Mucosa of stomach (tissue), 1 donor: ENCODE results near the gene ZNF90.
"Not testable (repeated sequence)": the region's sequence is repeated elsewhere in the genome, so short reads cannot be mapped to it uniquely, and the experiment has no call there.

Source experiments
- H3K27me3 ChIP-seq: one replicate; pipeline ENCODE4 v1.7.0; 2013; ENCODE audit warnings: mild to moderate bottlenecking, low read length; ENCODE audit not compliant: control insufficient read depth, insufficient read depth
- H3K36me3 ChIP-seq: one replicate; pipeline ENCODE4 v1.7.0; 2013; ENCODE audit warnings: low read length; ENCODE audit not compliant: control insufficient read depth, insufficient read depth
- H3K4me1 ChIP-seq: one replicate; pipeline ENCODE4 v1.7.0; 2013; ENCODE audit warnings: mild to moderate bottlenecking, low read length; ENCODE audit not compliant: control insufficient read depth, insufficient read depth
- H3K4me3 ChIP-seq: one replicate; pipeline ENCODE4 v1.7.0; 2013; ENCODE audit warnings: low read length
- H3K9ac ChIP-seq: one replicate; pipeline ENCODE4 v1.7.0; 2013; ENCODE audit warnings: mild to moderate bottlenecking, low read length, moderate library complexity
- H3K9me3 ChIP-seq: one replicate; pipeline ENCODE4 v1.7.0; 2013; ENCODE audit warnings: mild to moderate bottlenecking, low read length, moderate library complexity; ENCODE audit not compliant: control insufficient read depth
- donor health status: Pancreatic carcinoma.

Gene ZNF90

DNA sequence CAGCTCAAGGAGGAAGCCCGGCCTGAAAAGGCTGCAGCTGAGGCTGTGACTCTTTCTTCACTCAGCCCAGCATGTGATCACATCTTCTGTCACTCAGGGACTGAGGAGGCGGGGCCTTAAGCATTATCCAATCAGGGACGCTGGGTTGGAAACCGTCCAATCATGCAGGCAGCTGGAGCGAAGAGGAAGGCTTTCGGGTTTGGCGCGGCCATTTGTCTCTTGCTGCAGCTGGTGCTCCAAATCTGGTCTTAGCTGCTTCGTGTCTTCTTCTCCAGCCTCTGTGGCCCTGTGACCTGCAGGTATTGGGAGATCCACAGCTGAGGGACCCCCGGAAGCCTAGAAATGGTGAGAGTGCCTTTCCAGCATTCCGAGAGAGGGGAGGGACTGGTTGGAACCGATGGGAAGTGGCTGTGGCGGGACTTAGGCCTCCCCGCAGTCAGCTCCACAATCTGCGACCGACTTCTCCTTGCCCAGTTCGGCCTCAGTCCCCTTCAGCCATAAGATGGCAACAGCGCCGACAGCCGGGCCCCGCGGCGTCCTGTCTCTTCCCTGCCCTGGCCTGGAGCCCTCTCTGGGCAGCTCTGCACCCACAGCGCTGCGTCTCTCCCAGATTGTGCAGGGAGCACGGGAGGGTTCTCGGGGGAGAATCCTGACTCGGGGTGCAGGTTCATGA lies at the start of gene ZNF90:
Gene ZNF90, plus strand, starts transcription at position 210 of the 673 bp plus-strand sequence. Its CDS starts 133 bp downstream, at position 343.
- peak within 1 kb of the TSS; percentile 62 for H3K9ac ChIP-seq
- no peaks in the 10 kb centered on the region for H3K4me1 ChIP-seq
- peak within 1 kb of the TSS; percentile 83 for H3K4me3 ChIP-seq
- H3K27me3 ChIP-seq = no peaks in the 10 kb centered on the region
- H3K9me3 ChIP-seq = no peaks in the 10 kb centered on the region
- H3K36me3 ChIP-seq = no peaks in the 10 kb centered on the region

DNA sequence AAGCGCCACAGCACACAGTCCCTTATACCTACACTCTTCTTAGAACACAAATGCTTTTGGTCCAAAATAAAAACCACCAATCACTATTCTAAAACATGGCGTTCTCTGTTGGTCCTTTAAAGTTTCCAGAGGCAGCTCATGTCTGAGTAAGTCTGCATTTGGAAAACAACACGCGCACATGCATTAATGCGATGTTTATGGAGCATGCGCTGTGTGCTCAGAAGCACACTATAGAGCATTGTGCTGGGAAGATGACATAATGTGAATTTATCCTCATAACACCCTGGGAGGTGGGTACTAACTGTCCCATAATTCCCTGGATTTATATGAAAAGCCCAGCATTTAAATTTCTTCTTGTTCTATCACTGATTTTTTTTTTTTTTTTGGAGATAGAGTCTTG lies 49.2 kb upstream of the ZNF90 start:
- Histone ChIP-seq H3K4me1 (no peaks in the 10 kb centered on the region), H3K9me3 (no peaks in the 10 kb centered on the region), H3K9ac (no peak overlapping the region), H3K4me3 (no peak overlapping the region), H3K27me3 (no peaks in the 10 kb centered on the region), H3K36me3 (no peaks in the 10 kb centered on the region)

DNA sequence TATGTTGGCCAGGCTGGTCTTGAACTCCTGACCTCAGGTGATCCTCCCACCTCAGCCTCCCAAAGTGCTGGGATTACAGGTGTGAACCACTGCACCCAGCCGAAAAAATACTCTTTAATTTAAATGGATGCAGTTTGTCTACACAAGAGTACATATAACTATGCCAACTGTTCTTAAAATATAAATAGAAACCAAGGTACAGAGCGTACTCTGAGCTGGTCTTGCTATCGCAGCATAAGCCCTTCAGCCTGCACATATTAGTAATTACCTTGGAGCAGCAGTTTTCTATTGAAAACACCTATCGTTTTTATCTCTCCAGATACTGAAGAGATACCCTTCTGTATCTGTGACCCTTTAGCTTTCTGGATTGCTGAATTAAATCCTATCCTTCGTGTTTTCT lies 41.9 kb upstream of the ZNF90 start:
- Histone ChIP-seq H3K9ac (no peak overlapping the region), H3K27me3 (no peaks in the 10 kb centered on the region), H3K4me1 (no peaks in the 10 kb centered on the region), H3K9me3 (no peaks in the 10 kb centered on the region), H3K36me3 (no peaks in the 10 kb centered on the region), H3K4me3 (no peak overlapping the region)

DNA sequence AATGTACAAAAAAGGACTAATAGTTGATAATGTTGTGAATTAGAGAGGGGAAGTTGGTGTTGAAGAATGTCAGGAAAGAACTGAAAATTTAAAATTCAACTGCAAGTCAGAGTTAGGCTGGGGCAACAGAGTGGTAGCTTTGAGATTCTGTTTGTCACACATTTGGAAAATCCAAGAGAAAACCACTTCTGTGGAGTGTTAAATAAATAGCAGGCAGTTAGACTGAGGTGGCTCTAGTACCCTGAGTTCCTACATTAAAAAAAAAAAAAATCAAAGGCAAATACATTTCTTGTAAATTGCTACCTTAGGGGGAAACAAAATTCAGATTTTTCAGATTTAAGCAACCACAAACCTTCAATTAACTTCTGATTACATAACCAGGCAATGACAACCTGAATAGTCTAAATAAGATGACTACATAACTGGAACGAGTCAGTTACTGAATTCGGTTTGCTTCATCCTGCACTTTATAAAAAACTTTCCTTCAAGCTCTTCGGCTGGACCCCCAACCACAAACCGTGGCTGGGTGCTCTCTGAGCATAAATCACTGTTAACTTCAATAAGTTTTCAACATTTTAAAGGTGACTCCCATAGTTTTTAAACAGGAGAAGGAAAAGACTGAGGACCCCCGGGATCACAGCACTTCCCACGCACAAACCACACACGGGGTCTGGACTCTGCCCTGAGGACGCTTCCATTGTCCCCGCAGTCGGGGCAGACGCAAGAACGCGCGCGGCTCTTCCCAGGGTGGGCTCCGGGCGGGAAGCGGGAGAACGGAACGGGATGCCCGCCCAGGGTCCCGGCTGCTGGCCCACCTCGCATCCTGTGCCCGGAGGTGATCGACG lies 39.2 kb upstream of the ZNF90 start:
- H3K27me3 ChIP-seq = no peaks in the 10 kb centered on the region
- peak overlapping the region; percentile 79 for H3K9ac ChIP-seq
- H3K4me3 ChIP-seq = peak overlapping the region; percentile 84
- no peaks in the 10 kb centered on the region for H3K9me3 ChIP-seq
- no peaks in the 10 kb centered on the region for H3K4me1 ChIP-seq
- H3K36me3 ChIP-seq = no peaks in the 10 kb centered on the region

DNA sequence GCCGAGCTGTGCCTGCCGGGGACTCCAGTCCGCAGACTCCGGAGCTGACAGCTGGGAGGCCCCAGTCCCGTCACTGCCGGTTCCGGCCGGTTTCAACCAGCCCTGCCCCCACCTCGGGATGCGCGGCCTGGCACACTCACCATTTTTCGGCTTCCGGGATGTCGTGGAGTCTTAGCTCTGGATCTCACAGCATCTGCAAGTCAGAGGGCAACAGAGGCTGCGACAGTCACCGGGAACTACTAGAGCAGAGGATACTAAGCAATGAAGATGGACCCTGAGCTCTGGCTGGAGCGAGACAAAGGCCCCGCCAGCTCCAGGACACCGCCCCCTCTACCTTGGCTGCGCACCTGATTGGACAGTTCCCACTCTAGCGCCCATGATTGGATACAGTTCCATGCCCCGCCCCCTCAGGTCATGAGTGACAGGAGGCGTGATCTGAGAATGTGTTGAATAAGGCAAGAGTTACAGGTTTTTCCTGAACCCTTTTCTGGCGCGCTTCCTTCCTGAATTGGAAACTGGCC lies 38.5 kb upstream of the ZNF90 start, which contains the start of gene ZNF682:
Gene ZNF682, minus strand, starts transcription at position 303 of the 521 bp plus-strand sequence. Its CDS starts 160 bp downstream, at position 143.
- Histone ChIP-seq H3K9ac (peak within 1 kb of the TSS; percentile 79), H3K36me3 (no peaks in the 10 kb centered on the region), H3K4me3 (peak within 1 kb of the TSS; percentile 84), H3K9me3 (no peaks in the 10 kb centered on the region), H3K27me3 (no peaks in the 10 kb centered on the region), H3K4me1 (no peaks in the 10 kb centered on the region)

DNA sequence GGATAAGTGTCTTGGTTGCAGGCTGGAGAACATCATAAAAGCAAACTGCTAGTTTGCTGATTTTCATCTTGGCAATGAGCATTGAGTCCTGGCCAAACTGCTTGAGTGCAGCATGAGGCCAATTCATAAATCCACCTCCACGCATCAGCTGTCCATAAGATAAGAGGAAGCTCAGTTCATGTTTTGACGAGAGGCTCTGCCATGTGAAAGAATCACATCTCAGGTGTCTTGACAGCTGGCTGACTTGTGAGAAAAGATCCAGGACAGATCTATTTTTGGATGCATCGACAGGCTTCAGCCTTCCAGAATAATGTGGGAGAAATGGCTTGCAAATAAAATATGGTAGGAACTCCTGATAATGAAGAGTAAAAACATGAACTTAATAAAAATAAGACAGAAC lies 33.1 kb upstream of the ZNF90 start:
- H3K27me3 ChIP-seq = no peaks in the 10 kb centered on the region
- H3K36me3 ChIP-seq = no peaks in the 10 kb centered on the region
- H3K9ac ChIP-seq = no peak overlapping the region
- H3K4me1 ChIP-seq = no peaks in the 10 kb centered on the region
- no peaks in the 10 kb centered on the region for H3K9me3 ChIP-seq
- no peak overlapping the region for H3K4me3 ChIP-seq

DNA sequence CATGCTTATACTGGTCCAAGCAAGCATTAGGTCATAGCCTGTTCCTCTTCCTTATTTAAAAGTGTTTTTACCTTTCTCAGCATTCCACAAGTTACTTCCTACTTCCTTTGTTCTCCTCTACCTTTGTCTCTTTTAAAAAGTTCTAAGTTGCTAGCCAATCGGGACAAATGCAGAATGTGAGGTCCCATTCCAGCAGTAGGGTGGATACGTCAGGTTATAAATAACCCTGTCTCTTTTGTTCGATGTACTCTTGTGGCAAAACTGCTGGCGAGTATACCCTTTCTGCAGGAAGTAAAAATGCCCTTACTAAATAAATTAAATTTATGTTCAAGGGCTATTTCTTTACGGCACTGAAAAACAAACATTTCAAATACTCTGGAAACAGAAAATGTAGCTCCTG lies 32.1 kb upstream of the ZNF90 start:
- not testable (repeated sequence) for H3K4me1 ChIP-seq, H3K9me3 ChIP-seq, H3K9ac ChIP-seq, H3K27me3 ChIP-seq, H3K36me3 ChIP-seq, H3K4me3 ChIP-seq

DNA sequence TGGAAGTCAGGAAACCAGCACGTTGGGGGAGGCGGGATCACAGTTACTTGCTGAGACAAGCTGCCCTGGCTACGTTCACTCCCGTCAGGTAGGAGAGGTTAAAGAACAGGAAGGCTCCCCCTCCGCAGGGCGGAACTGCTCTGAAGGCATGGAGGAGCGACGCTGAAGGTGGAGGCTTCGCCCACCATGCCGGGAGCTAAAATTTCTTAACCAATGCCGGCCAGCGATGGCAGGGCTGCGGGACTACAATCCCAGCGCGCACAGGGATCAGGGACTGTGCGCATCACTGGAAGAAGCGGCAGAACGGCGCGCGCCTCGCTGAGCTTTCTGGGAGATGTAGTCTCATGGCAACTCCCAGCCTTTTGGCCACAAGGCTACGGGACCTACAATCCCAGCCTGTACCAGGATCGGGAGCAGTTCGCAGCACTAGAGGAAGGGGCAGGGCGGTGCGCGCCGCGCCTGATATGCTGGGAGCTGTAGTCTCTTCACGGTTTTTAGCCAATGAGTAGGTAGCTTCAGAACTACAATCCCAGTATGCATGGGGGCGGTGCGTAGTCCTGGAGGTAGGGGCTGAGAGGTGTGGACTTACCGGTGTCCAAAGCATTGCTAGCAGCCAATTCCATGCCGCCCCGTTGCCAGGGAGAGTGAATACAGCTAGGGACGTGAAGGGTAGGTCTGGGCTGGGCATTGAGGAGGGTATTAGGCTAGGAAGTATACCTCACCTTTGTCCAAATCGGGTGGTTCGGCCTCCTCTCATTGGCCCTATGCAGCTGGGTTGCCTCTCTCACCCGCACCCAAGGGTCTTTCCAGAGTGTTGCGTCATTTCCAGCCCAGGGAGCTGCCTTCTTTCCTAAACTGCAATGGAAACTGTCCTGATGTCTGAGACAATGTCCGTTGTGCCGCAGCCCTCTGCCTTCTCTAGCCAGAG lies 25.7 kb upstream of the ZNF90 start:
- peak overlapping the region; percentile 61 for H3K9ac ChIP-seq
- H3K27me3 ChIP-seq = no peaks in the 10 kb centered on the region
- H3K4me3 ChIP-seq = peak overlapping the region; percentile 53
- no peaks in the 10 kb centered on the region for H3K9me3 ChIP-seq
- H3K36me3 ChIP-seq = no peaks in the 10 kb centered on the region
- no peaks in the 10 kb centered on the region for H3K4me1 ChIP-seq

DNA sequence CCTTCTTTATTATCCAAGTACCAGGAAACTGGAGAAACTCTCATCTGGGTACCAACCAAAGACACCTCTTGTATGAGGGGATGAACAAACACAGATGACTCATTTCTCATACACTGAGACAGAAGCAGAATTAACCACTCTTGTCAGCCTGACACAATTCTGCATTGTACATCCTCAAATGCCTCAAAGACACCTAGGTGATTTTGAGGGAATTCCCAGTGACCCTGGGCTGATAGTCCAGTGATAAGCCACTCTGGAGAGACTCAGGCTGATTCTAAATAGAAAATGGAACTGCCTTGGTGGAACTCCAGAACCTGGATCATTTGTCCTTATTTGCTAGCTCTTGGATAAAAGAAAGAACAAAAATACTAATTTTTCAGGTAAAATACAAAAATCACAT lies 19.1 kb upstream of the ZNF90 start:
- not testable (repeated sequence) for H3K27me3 ChIP-seq, H3K4me3 ChIP-seq, H3K9ac ChIP-seq, H3K9me3 ChIP-seq, H3K4me1 ChIP-seq, H3K36me3 ChIP-seq

DNA sequence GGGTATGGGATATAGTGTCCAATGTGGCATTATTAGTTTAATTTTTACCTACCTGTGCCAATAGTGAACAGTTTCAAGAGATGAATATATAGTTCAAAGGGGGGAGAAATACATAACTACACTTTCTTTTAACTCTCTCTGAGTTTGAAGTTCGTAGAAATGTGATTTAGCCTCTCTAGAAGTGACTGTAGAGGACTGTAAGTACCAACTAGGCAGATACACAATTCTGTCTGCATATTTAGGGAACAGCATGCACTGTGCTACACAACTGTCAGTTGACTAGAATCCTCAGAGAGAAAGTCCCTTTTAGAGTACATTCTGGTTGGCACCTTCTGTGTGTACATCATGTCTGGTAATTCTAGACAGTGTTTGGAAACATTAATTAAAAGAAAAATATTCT lies 17.5 kb upstream of the ZNF90 start:
- H3K27me3 ChIP-seq = no peaks in the 10 kb centered on the region
- no peak overlapping the region for H3K4me3 ChIP-seq
- no peaks in the 10 kb centered on the region for H3K9me3 ChIP-seq
- H3K9ac ChIP-seq = no peak overlapping the region
- H3K4me1 ChIP-seq = no peaks in the 10 kb centered on the region
- H3K36me3 ChIP-seq = no peaks in the 10 kb centered on the region

DNA sequence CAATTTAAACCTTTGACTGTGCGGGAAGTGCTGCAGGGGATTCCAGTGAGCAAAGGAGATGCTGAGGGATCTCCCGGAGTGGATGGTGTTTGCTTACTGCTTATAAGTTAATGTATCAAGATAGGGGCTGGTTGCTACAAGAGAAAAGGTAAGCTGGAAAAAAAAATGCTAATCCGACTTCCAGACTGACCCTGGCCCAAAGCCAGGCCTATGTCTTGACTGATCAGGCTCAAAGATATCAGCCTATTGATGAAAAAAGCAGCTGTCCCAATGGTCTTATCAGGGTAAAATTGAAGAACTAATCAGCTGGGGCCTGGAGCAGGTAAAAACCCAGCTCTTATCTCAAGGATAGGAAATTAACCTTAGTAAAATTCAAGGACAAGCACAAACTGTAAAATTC lies 10.9 kb upstream of the ZNF90 start:
- Histone ChIP-seq H3K4me1 (no peaks in the 10 kb centered on the region), H3K9me3 (no peaks in the 10 kb centered on the region), H3K9ac (no peak overlapping the region), H3K4me3 (no peak overlapping the region), H3K36me3 (no peaks in the 10 kb centered on the region), H3K27me3 (no peaks in the 10 kb centered on the region)
